Measurements from ENCODE around the gene JCAD. TPM values are rescaled to one million over a fixed set of nuclear protein-coding genes. Genes with fewer than 3 reads are reported as not detected.
"Not testable (repeated sequence)": the region's sequence is repeated elsewhere in the genome, so short reads cannot be mapped to it uniquely, and the experiment has no call there.

Gene JCAD
- total RNA-seq, 1 donor from 2014 or later, result 19.4 TPM

DNA sequence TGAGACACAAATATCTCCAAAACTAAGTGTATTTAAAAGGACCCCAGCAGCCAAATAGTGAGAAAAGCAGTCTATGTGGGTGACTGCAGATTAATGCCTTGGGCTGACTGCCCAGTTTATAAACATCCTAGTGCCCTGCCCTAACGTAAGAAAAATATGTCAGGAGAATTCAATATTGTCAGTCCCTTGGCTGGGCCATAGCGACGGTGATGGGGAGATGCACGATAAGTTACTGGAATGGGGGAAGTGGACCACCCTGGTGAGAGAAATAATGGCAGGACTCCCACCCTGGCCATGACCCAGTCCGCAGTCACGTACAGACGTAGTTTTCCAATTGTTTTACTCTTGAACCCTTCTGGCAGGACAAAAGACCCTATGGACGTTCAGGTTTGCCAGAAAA, 48.0 kb downstream of the JCAD start:
- Mint-ChIP-seq H3K4me1 (ENCODE audit: low read depth) (peaks cover 26% of the 10 kb centered on the region), H3K36me3 (ENCODE audit: low read depth) (peaks cover 1% of the 10 kb centered on the region), H3K27me3 (ENCODE audit: low read depth) (no peaks in the 10 kb centered on the region), H3K27ac (ENCODE audit: unreplicated experiment) (no peak overlapping the region), H3K4me3 (ENCODE audit: unreplicated experiment) (no peak overlapping the region), H3K9me3 (ENCODE audit: low read depth) (no peaks in the 10 kb centered on the region)
- no peak for DNase-seq (ENCODE audit: low spot score)
- TF ChIP-seq, protein P1, sequence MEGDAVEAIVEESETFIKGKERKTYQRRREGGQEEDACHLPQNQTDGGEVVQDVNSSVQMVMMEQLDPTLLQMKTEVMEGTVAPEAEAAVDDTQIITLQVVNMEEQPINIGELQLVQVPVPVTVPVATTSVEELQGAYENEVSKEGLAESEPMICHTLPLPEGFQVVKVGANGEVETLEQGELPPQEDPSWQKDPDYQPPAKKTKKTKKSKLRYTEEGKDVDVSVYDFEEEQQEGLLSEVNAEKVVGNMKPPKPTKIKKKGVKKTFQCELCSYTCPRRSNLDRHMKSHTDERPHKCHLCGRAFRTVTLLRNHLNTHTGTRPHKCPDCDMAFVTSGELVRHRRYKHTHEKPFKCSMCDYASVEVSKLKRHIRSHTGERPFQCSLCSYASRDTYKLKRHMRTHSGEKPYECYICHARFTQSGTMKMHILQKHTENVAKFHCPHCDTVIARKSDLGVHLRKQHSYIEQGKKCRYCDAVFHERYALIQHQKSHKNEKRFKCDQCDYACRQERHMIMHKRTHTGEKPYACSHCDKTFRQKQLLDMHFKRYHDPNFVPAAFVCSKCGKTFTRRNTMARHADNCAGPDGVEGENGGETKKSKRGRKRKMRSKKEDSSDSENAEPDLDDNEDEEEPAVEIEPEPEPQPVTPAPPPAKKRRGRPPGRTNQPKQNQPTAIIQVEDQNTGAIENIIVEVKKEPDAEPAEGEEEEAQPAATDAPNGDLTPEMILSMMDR (IDR thresholded peaks at IDR 0.05), result no peak

DNA sequence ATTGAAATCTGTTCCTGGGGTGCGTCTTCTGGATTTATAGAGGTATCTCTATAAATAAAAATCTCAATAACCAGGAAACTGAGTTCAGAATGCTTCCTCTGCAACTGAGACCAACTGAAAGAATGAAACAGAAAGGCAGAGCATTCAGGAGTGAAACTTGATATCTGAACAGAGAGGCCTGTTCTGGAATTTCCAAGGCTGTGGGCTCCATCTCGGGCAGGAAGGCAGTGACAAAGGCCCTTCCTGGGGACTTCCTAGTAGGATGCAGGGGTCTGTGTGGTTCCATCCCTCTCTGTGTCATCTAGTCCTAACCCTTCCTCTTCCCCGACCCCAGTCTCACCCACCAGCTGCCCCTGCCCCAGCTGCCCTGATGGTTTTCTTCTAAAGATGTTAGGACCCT, 52.0 kb downstream of the JCAD start:
- H3K4me3 Mint-ChIP-seq (ENCODE audit: unreplicated experiment), result no peak overlapping the region
- H3K36me3 Mint-ChIP-seq (ENCODE audit: low read depth), result no peaks in the 10 kb centered on the region
- H3K9me3 Mint-ChIP-seq (ENCODE audit: low read depth), result no peaks in the 10 kb centered on the region
- peaks cover 14% of the 10 kb centered on the region for H3K4me1 Mint-ChIP-seq (ENCODE audit: low read depth)
- no peak for DNase-seq (ENCODE audit: low spot score)
- peak overlapping the region; percentile 29 for H3K27ac Mint-ChIP-seq (ENCODE audit: unreplicated experiment)
- TF ChIP-seq, protein P1 (IDR thresholded peaks at IDR 0.05), result no peak
- no peaks in the 10 kb centered on the region for H3K27me3 Mint-ChIP-seq (ENCODE audit: low read depth)

- TF ChIP-seq, protein P1 (IDR thresholded peaks at IDR 0.05), result no peak
- H3K9me3 Mint-ChIP-seq (ENCODE audit: low read depth), result no peaks in the 10 kb centered on the region
These were observed 53.0 kb downstream of the JCAD start for GRCh38 chr10:30006410-30006809.

DNA sequence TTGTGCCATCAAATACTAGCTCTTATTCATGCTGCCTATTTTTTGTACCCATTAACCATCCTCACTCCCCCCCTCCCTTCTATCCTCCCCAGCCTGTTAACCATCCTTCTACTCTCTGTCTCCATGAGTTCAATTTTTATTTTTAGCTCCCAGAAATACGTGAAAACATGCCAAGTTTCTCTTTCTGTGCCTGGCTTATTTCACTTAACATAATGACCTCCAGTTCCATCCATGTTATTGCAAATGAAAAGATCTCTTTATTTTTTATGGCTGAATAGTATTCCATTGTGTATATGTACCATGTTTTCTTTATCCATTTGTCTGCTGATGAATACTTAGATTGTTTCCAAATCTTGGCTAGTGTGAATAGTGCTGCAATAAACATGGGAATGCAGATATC, 54.3 kb downstream of the JCAD start:
- DNase-seq (ENCODE audit: low spot score); H3K9me3 Mint-ChIP-seq (ENCODE audit: low read depth); H3K36me3 Mint-ChIP-seq (ENCODE audit: low read depth); H3K27me3 Mint-ChIP-seq (ENCODE audit: low read depth); H3K27ac Mint-ChIP-seq (ENCODE audit: unreplicated experiment); H3K4me3 Mint-ChIP-seq (ENCODE audit: unreplicated experiment): not testable (repeated sequence)
- H3K4me1 Mint-ChIP-seq (ENCODE audit: low read depth), result peaks cover 31% of the 10 kb centered on the region

More at GRCh38 chr10:30006410-30006809, 53.0 kb downstream of the JCAD start:
- no peak for DNase-seq (ENCODE audit: low spot score)
- Mint-ChIP-seq H3K27ac (ENCODE audit: unreplicated experiment) (no peak overlapping the region), H3K27me3 (ENCODE audit: low read depth) (no peaks in the 10 kb centered on the region), H3K4me1 (ENCODE audit: low read depth) (peaks cover 22% of the 10 kb centered on the region), H3K36me3 (ENCODE audit: low read depth) (no peaks in the 10 kb centered on the region), H3K4me3 (ENCODE audit: unreplicated experiment) (no peak overlapping the region)

DNA sequence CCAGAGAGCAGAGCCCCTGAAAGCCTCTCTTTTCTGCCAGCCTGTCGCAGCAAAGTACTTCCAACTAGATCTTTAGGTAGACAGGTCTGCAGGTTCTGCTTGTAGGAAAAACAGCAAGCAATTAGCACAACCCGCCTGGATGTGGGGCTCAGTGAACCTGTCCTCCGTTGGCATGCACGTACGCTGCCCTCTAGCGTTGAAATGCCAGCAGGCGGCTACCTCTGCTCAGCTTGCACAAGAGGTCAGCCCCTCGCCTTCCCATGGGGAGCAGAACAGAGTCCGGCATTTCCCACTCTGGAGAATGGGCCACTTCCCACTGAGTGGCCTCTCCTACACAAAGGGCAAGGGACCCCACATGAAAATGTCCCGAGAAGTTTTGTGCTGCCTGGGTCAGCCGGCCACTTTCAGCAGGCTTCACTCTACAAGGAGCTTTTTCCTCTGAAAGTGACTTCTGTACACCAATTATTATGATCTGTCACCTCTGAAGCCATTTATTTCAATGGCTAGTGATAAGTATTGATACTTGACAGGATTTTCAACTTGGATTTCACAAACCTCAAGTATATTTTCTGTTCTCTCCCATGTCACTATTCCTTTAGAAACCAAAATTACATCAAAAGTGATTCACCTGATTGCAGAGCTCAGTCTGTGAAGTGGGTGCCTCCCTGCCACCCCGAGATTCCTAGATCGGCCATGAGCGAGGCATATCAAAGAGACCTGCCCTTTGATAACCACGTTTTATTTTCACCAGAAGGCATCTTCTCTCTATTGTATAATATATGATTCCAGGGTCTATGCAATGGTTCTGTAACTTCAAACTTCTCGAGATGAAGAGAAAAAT, 56.7 kb downstream of the JCAD start:
- Mint-ChIP-seq H3K4me1 (ENCODE audit: low read depth) (peaks cover 46% of the 10 kb centered on the region), H3K36me3 (ENCODE audit: low read depth) (no peaks in the 10 kb centered on the region), H3K9me3 (ENCODE audit: low read depth) (no peaks in the 10 kb centered on the region), H3K27me3 (ENCODE audit: low read depth) (no peaks in the 10 kb centered on the region), H3K4me3 (ENCODE audit: unreplicated experiment) (no peak overlapping the region), H3K27ac (ENCODE audit: unreplicated experiment) (peak overlapping the region; percentile 18)
- DNase-seq (ENCODE audit: low spot score), result no peak
- TF ChIP-seq, protein P1 (IDR thresholded peaks at IDR 0.05), result peak; percentile 89

Data from chondrocyte (in vitro differentiated cells).